Measurements from ENCODE around the gene EFNA5. TPM values are rescaled to one million over a fixed set of nuclear protein-coding genes. Genes with fewer than 3 reads are reported as not detected.

Gene EFNA5
- polyA plus RNA-seq, 1 of the 3 experiments (the other 2 are of a cell fraction): 0.81 TPM

GRCh38 chr5:107594253-107595045, 76.3 kb downstream of the EFNA5 start (continued):
- TF ChIP-seq REST (IDR thresholded peaks at IDR 0.05; ENCODE audit: low read depth, low read length) (no peak), YY1 (IDR thresholded peaks at IDR 0.05; ENCODE audit: low read depth) (no peak), ZBTB33 (IDR thresholded peaks at IDR 0.05; ENCODE audit: borderline replicate concordance, low read depth) (no peak), IRF3 (IDR thresholded peaks at IDR 0.05; ENCODE audit: low read depth, low read length) (no peak), NRF1 (IDR thresholded peaks at IDR 0.05; ENCODE audit: low read depth, low read length) (no peak), EZH2phosphoT487 (IDR thresholded peaks at IDR 0.05; ENCODE audit: borderline replicate concordance, low read depth) (no peak), SMC3 (IDR thresholded peaks at IDR 0.05; ENCODE audit: low read depth, low read length) (no peak), NFIC (IDR thresholded peaks at IDR 0.05; ENCODE audit: borderline replicate concordance) (no peak), USF1 (IDR thresholded peaks at IDR 0.05; ENCODE audit: borderline replicate concordance, low read depth) (no peak)

- Histone ChIP-seq H3F3A (replicated peaks; ENCODE audit: insufficient read depth) (no peaks in the 10 kb centered on the region), H3K27me3 (ENCODE audit: insufficient read depth) (no peaks in the 10 kb centered on the region), H3K79me2 (ENCODE audit: insufficient read depth) (no peaks in the 10 kb centered on the region), H3K36me3 (replicated peaks in 1 of 2; ENCODE audit: control insufficient read depth in 1 of 2, insufficient read depth in 2 of 2, low read length in 1 of 2) (no peaks in the 10 kb centered on the region), H3K4me3 (ENCODE audit: low read depth in 2 of 2, low read length in 1 of 2) (no peak overlapping the region), H3K9me2 (no peaks in the 10 kb centered on the region), H3K4me2 (no peak overlapping the region), H3K9ac (no peak overlapping the region), H3K4me1 (ENCODE audit: control insufficient read depth in 1 of 2, insufficient read depth in 2 of 2, low read depth in 1 of 2, low read length in 1 of 2) (peaks cover 0 to 15% of the 10 kb centered on the region in 2 experiments; a peak in 2 of 4 replicates), H3K27ac (ENCODE audit: low read depth in 2 of 2, low read length in 1 of 2) (peak overlapping the region in 1 of 2 experiments; percentile 28; a peak in 2 of 4 replicates), H4K20me1 (ENCODE audit: insufficient read depth) (no peaks in the 10 kb centered on the region), H2AFZ (ENCODE audit: low read depth) (no peak overlapping the region), H3K9me3 (no peaks in the 10 kb centered on the region)
- POLR2A ChIA-PET: interaction anchor here (0.6 kb wide), 1 partner anchor 77 kb away, joined by 3 read pairs; no protein-coding TSS in a partner anchor
- CTCF ChIA-PET: interaction anchor here (0.6 to 1.8 kb wide), 3 partner anchors 19 to 67 kb away, joined by 3 to 6 read pairs (median 5); no protein-coding TSS in a partner anchor
- 63% methylated on average over 2 of the region's 3 CpGs for WGBS (ENCODE audit: low lambda C conversion rate)
- peak; percentile 17 for DNase-seq
- no peak for TF ChIP-seq YY1 (IDR thresholded peaks at IDR 0.05; ENCODE audit: low read depth)
- TF ChIP-seq GATA2 (CRISPR knock-in tag; IDR thresholded peaks at IDR 0.05): peak; percentile 15; the same call in 1 of the 2 replicates
- no peak for TF ChIP-seq REST (IDR thresholded peaks at IDR 0.05; ENCODE audit: low read depth, low read length)
- TF ChIP-seq SMC3 (IDR thresholded peaks at IDR 0.05; ENCODE audit: low read depth, low read length): no peak
- TF ChIP-seq SIN3A (IDR thresholded peaks at IDR 0.05; ENCODE audit: borderline replicate concordance, low read depth, low read length): no peak
Observed at GRCh38 chr5:107593009-107593408, 77.7 kb downstream of the EFNA5 start.

All from SK-N-SH (cell line).